Measurements from ENCODE around the gene PGGHG.
A peak's percentile ranks its signal among the peaks of the same experiment; 100 is the strongest.

PGGHG gene

DNA sequence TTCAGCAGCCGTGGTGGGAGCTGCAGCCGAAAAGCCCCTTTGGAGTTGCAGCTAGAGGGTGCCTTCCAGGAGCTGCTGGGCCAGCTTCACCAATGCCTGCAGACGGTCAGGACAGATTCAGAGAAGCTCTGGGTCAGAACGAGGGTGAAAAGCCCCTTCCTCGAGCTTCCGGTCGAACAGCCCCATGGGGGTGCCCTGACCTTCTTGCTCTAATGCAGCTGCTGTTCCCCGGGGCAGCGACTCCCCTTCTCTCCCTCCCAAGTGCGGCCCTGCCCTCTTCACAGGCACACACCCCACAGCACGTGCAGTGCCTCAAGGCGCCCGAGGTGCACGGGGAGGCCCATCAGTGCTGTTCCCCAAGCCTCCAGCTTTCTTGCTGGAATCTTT lies 41.4 kb downstream of the PGGHG start:
- Histone ChIP-seq H3K9ac (ENCODE audit: low read depth, low read length, poor library complexity, severe bottlenecking) (peak overlapping the region; percentile 96), H4K20me1 (ENCODE audit: insufficient read depth, low read length, poor library complexity, severe bottlenecking) (no peaks in the 10 kb centered on the region), H3K4me1 (ENCODE audit: insufficient read depth, low read length, poor library complexity, severe bottlenecking) (peaks cover 83% of the 10 kb centered on the region), H3K9me2 (replicated peaks; ENCODE audit: low read depth, low read length) (no peaks in the 10 kb centered on the region), H3K4me2 (ENCODE audit: low read depth, low read length, poor library complexity, severe bottlenecking) (peak overlapping the region; percentile 82), H3K79me2 (ENCODE audit: insufficient read depth, low read length) (peaks cover 61% of the 10 kb centered on the region), H3K4me3 (ENCODE audit: low read length, poor library complexity, severe bottlenecking) (peak overlapping the region; percentile 88), H3F3A (ENCODE audit: low read depth) (peaks cover 40% of the 10 kb centered on the region), H3K27me3 (ENCODE audit: insufficient read depth, low read length, poor library complexity, severe bottlenecking) (no peaks in the 10 kb centered on the region), H3K36me3 (ENCODE audit: insufficient read depth, low read length) (no peaks in the 10 kb centered on the region), H2AFZ (ENCODE audit: low read length) (no peak overlapping the region), H3K9me3 (ENCODE audit: insufficient read depth, low read depth, low read length) (no peaks in the 10 kb centered on the region)
- TF ChIP-seq, protein P1, sequence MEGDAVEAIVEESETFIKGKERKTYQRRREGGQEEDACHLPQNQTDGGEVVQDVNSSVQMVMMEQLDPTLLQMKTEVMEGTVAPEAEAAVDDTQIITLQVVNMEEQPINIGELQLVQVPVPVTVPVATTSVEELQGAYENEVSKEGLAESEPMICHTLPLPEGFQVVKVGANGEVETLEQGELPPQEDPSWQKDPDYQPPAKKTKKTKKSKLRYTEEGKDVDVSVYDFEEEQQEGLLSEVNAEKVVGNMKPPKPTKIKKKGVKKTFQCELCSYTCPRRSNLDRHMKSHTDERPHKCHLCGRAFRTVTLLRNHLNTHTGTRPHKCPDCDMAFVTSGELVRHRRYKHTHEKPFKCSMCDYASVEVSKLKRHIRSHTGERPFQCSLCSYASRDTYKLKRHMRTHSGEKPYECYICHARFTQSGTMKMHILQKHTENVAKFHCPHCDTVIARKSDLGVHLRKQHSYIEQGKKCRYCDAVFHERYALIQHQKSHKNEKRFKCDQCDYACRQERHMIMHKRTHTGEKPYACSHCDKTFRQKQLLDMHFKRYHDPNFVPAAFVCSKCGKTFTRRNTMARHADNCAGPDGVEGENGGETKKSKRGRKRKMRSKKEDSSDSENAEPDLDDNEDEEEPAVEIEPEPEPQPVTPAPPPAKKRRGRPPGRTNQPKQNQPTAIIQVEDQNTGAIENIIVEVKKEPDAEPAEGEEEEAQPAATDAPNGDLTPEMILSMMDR (conservative IDR thresholded peaks at IDR 0.05; ENCODE audit: low read length), result no peak
- TF ChIP-seq EZH2phosphoT487 (IDR thresholded peaks at IDR 0.05; ENCODE audit: borderline replicate concordance), result no peak

- H3K4me3 ChIP-seq (ENCODE audit: low read length, poor library complexity, severe bottlenecking), result peak overlapping the region; percentile 88
- peaks cover 83% of the 10 kb centered on the region for H3K4me1 ChIP-seq (ENCODE audit: insufficient read depth, low read length, poor library complexity, severe bottlenecking)
- peak overlapping the region; percentile 82 for H3K4me2 ChIP-seq (ENCODE audit: low read depth, low read length, poor library complexity, severe bottlenecking)
These were observed 41.9 kb downstream of the PGGHG start for GRCh38 chr11:330694-331357.

DNA sequence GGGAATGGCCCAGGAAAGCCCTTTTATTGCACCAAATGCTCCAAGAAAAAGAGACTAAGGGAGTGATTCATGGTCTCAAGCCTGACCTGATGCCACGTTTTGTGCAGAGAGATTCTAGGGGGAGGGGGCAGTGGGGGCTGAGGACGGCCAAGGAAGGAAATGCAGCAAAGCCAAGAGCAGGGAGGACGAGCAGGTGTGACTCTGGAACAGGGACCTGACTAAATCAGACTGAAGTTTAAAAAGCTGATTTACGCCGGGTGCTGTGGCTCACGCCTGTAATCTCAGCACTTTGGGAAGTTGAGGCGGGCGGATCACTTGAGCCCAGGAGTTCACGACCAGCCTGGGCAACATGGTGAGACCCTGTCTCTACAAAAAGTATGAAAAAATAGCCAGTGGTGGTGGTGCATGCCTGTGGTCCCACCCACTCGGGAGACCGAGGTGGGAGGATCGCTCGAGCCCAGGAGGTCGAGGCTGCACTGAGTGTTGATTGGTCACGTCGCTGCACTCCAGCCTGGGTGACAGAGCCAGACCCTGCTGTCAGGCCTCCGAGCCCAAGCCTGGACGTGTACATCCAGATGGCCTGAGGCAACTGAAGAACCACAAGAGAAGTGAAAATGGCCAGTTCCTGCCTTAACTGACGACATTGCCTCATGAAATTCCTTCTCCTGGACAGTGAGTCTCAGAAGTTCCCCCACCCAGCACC lies 42.6 kb downstream of the PGGHG start:
- Histone ChIP-seq H4K20me1 (ENCODE audit: insufficient read depth, low read length, poor library complexity, severe bottlenecking) (no peaks in the 10 kb centered on the region), H3K4me3 (ENCODE audit: low read length, poor library complexity, severe bottlenecking) (peak overlapping the region; percentile 88), H2AFZ (ENCODE audit: low read length) (no peak overlapping the region), H3K9ac (ENCODE audit: low read depth, low read length, poor library complexity, severe bottlenecking) (peak overlapping the region; percentile 96), H3K9me2 (replicated peaks; ENCODE audit: low read depth, low read length) (no peaks in the 10 kb centered on the region), H3K79me2 (ENCODE audit: insufficient read depth, low read length) (peaks cover 59% of the 10 kb centered on the region), H3K27me3 (ENCODE audit: insufficient read depth, low read length, poor library complexity, severe bottlenecking) (no peaks in the 10 kb centered on the region), H3K9me3 (ENCODE audit: insufficient read depth, low read depth, low read length) (no peaks in the 10 kb centered on the region), H3K4me2 (ENCODE audit: low read depth, low read length, poor library complexity, severe bottlenecking) (peak overlapping the region; percentile 82), H3K4me1 (ENCODE audit: insufficient read depth, low read length, poor library complexity, severe bottlenecking) (peaks cover 83% of the 10 kb centered on the region), H3F3A (ENCODE audit: low read depth) (peaks cover 49% of the 10 kb centered on the region), H3K36me3 (ENCODE audit: insufficient read depth, low read length) (no peaks in the 10 kb centered on the region)
- TF ChIP-seq, protein P1 (conservative IDR thresholded peaks at IDR 0.05; ENCODE audit: low read length), result no peak
- no peak for TF ChIP-seq EZH2phosphoT487 (IDR thresholded peaks at IDR 0.05; ENCODE audit: borderline replicate concordance)

More at GRCh38 chr11:330694-331357, 41.9 kb downstream of the PGGHG start:
- TF ChIP-seq, protein P1 (conservative IDR thresholded peaks at IDR 0.05; ENCODE audit: low read length), result no peak
- TF ChIP-seq EZH2phosphoT487 (IDR thresholded peaks at IDR 0.05; ENCODE audit: borderline replicate concordance), result no peak
- H3K36me3 ChIP-seq (ENCODE audit: insufficient read depth, low read length), result no peaks in the 10 kb centered on the region
- no peak overlapping the region for H2AFZ ChIP-seq (ENCODE audit: low read length)
- peak overlapping the region; percentile 96 for H3K9ac ChIP-seq (ENCODE audit: low read depth, low read length, poor library complexity, severe bottlenecking)
- H3K27me3 ChIP-seq (ENCODE audit: insufficient read depth, low read length, poor library complexity, severe bottlenecking), result no peaks in the 10 kb centered on the region
- H3K79me2 ChIP-seq (ENCODE audit: insufficient read depth, low read length), result peaks cover 61% of the 10 kb centered on the region
- no peaks in the 10 kb centered on the region for H4K20me1 ChIP-seq (ENCODE audit: insufficient read depth, low read length, poor library complexity, severe bottlenecking)
- H3K9me2 ChIP-seq (replicated peaks; ENCODE audit: low read depth, low read length), result no peaks in the 10 kb centered on the region
- H3F3A ChIP-seq (ENCODE audit: low read depth), result peaks cover 45% of the 10 kb centered on the region
- H3K9me3 ChIP-seq (ENCODE audit: insufficient read depth, low read depth, low read length), result no peaks in the 10 kb centered on the region
